HG03354 (cell line): ENCODE results near the gene FBXW7.
"Not testable (repeated sequence)": the region's sequence is repeated elsewhere in the genome, so short reads cannot be mapped to it uniquely, and the experiment has no call there.

Experiments
- ATAC-seq: cut with Tn5 transposase; IDR thresholded peaks from one replicate; pipeline ENCODE4 v1.9.1; 2021; ENCODE audit warnings: mild to moderate bottlenecking; ENCODE audit not compliant: unreplicated experiment, poor library complexity, severe bottlenecking

The FBXW7 gene

DNA sequence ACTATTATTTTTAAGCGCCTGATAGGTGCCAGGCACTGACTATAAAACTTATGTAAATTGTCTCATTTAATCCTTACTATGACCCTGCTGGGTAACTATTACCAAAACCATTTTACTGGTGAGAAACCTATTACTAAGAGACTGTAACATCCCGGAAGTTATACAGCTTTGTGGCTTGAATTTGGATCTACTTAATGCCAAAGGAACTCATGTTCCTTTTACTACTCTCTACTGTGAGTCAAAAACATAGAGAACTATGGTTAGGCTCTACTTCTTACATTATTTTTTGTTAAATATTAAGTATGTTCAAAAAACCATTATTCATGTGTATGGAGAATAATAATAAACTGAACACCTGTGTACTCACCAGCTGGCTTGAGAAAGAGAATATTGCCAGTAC, 14.8 kb upstream of the FBXW7 start:
- ATAC-seq = peak; percentile 63

DNA sequence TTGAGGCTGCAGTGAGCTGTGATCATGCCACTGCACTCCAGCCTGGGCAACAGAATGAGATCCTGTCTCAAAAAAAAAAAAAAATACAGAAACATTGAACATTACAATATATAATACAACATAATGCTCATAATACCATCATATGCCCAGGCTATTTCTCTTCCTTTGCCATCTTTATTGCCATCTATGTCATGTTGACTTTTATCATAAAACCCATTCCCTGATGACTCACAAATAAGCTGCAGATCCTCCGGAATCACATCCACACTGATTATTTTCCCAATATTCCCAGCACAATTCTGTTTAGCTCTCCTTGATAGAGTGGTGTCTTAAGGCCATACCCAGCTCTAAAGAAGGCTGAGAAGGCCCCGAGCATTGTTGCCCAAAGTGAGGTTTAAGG, 9.2 kb upstream of the FBXW7 start:
- no peak for ATAC-seq

DNA sequence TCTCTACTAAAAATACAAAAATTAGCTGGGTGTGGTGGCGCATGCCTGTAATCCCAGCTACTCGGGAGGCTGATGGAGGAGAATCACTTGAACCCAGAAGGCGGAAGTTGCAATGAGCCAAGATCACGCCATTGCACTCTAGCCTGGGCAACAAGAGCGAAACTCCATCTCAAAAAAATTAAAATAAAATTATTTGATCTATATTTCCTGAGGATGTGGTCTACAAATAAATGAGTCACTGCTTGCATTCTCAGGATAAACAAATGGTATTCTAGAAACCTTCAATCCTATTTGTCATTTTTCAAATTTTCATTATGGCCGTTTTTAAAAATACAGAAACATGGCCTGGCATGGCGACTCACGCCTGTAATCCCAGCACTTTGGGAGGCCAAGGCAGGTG, 8.6 kb upstream of the FBXW7 start:
- ATAC-seq = not testable (repeated sequence)

DNA sequence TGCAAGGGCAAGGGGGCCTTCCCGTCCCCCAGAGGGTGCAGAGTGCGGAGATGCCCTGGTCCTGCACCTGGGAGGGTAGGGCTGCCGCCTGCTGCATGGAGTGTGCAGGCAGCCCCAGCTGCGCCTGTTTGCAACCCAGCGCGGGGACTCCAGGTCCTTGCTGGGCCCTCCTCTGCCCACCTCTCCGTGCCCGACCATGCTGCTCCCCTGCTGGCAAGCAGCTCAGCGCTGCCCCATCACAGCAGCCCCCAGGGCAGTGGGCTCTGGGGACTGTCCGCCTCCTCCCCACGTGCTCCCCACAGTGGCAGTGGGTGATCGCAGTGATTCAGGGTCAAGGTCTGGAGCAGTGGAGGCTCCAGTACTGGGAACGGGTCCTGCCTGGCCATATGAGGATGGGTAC, 5.0 kb upstream of the FBXW7 start:
- ATAC-seq = no peak

DNA sequence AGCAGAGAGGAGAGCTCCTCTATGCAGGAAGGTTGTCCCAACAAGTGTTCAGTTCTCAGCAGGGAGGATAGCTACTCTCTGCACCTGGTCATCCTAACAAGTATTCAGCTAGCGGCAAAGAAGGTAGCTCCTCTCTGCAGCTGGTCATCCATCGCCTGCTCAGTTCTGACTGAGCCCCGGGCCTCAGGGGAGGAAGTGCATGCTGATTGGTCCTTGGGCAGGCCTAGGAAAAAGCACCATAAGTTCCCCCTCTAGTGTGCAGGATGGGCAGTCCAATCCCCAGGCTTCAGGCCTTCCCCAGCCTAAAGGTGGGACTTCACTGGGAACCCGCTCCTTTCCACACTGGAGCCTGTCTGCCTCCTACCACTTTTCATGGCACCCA, 4.4 kb upstream of the FBXW7 start:
- no peak for ATAC-seq

DNA sequence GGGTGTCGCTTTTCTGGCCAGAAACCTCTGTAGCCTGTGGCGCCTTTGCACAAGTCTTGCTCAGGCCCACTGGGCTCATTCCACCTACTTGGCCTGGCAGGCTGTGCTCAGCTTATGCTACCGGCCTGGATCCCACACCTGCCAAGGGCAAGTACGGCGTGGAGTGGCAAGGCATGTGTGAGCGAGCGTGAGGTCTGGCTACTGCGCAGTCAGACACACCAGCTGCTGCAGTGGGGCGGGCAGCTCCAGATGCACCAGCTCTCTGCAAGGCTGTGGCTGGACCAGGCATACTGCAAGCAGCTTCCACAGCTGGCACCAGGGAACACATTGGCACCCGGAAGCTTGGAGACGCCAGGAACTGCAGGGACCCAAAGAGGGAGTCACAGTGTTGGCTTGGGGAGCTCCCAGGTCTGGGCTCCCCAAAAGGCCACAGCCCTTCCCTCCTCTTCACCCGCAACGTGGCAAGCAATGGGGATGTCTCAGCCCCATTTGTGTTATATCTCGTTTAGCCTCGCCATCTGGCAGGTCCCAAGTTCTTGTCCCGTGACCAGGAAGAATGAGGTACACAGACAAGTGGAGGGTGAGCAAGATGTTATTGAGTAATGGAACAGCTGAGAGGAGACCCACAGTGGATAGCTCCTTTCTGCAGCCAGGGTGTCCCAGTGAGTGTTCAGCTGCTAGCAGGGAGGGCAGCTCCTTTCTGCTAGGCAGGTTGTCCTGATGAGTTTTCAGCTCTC, 3.8 kb upstream of the FBXW7 start:
- no peak for ATAC-seq

DNA sequence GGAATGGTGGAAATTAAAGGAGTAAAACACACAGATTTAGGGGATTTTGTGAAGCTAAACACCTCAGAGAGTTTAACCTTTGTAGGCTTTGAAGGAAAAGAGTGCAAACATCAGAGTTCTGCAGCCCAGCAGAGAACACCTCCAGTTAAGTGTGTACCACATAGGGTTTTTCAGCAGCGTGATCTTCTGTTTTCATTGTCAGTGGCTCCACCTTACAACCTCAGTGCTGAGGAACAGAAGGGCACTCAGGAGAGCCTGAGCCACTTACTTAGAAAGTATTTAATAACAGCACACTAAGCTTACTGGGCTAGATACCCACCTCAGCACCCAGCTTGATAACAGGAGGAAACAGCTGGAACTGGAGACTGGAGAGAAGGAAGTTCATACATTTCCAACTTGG, 2.0 kb upstream of the FBXW7 start:
- no peak for ATAC-seq

DNA sequence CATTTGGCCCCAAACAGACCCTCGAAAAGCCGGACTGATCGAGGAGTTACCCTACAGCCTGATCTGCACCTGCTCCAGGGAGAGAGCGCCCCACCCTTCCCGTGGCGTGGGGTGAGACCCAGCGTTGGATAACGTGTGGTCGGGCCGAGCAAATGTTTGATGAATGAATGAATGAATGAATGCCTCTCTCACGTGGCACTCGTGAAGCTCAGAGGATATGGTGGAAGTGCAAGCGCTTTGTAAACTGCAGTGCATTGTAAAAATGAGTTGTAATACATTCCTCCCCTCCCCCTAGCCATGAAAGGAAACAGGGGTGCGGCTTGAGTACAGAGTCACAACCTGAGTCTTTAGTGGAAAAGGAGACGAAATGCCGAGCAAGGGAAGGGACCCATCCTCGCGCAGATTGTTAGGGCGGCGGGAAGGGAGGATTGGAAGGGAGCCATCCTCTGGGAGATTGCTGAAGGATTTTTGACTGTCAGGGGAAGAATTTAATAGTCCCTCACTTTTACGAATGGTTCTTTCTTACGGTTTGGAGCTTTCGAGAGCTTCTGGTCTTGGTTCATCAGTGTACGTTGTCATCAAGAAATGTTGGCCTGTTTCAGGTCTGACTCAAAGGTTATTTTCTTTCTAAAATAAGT, 772 bp upstream of the FBXW7 start:
- peak; percentile 46 for ATAC-seq

DNA sequence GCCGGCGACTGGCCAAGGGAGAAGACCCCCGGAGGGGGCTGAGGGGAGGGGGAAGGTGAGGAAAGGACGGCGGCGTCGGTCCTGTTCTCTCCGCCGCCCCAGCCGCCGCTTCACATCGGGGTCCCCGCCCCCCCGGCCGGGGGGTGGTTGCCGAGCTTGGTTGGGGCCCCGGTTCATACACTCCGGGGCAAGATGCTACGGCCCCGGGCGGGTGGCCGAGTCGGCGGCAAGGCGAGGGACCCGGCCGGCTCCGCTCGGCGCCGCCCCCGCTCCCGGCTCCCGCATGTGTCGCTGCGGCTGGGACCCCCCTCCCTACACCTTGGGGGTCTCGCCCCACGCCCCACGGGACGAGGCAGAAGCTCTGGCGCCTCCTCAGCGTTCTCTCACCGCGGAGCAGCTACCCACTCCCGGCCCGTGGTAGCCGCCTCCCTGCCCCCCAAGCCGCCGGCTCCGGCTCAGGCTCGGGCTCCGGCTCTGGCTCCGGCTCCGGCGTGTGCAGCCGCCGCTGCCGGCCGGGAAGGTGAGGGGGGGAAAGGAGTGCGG, 461 bp downstream of the FBXW7 start:
- peak; percentile 23 for ATAC-seq

DNA sequence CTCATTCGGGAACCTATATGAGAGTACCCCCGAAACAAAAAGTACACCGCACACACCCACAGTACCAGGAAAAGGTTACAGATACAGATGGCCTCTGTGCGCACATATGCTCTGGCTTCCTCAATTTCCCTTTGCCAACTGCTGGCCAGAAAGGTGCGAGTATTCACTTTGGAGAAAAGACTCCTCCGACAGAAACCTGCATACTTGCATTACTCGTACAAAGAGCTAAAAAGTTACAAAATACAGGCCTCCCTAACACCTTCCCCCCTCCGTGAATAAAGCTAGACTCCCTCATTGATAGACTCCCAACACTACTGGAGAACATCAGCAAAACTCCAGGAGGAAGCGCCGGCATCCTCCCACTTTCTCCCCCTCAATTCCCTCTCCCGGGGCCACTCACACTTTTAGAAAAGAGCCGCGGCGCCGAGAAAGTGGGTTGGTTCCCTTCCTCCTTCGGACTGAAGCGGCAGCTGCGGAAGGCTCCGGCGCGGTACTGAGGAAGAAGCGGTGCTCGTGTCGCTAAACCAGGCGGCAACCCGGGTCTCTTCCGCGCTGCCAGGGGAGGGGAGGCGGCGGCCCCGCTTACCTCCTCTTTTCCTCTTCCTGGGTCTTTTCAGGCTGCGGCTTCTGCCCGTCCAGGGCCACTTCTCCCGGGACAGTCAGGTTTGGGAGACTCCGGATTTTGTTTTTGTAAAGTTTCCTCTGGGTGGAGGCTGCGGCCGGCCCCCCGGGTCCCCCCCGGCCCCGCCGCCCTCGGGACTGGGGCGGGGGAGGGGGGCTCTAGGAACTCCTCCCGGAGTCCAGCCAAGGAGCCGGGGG, 1.1 kb downstream of the FBXW7 start:
- no peak for ATAC-seq

DNA sequence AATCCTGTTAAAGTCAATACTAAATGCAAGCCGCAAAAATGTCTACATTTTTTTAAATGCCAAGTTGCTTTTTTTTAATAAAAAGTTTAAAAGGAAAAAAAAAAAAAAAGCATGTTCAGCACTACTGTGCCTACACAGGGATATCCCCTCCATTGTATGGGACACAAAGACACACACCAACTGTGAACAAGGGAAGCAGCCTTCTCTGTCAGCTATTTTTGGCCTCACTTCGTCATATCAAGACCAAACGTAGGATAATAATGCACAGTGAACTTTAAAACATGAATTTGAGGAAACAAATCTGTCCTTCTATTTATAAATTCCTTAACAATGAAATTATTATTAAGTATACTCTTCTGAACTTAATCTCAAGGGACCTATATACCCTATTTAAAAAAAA, 4.4 kb downstream of the FBXW7 start:
- ATAC-seq = no peak

DNA sequence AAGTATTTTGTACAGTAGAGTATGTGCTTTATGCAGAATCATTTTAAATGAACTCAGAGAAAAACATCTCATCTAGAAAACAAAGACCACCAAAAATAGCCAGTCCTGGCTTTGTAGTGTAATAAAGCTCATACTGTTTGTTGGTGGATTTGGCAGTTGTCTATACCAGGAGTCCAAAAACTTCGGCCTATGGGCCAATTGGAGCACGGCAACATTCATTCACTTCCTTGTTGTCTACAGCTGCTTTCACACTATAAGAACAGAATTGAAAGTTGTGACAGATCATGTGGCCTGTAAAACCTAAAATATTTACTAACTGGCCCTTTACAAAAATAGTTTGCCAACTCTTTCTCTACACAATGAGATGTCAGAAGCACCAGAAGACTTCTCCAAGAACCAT, 5.3 kb downstream of the FBXW7 start:
- ATAC-seq = no peak

DNA sequence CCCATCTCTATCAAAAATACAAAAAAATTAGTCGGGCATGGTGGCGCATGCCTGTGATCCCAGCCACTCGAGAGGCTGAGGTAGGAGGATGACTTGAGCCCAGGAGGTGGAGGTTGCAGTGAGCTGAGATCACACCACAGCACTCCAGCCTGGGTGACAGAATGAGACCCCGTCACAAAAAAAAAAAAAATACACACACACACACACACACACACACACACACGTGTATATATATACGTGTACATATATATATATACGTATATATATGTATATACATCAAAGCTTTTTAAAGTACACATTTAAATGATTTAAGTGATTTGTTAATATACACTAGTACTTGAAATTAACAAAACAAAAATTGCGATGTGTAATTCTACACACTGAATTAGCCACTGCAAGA, 6.0 kb downstream of the FBXW7 start:
- no peak for ATAC-seq

DNA sequence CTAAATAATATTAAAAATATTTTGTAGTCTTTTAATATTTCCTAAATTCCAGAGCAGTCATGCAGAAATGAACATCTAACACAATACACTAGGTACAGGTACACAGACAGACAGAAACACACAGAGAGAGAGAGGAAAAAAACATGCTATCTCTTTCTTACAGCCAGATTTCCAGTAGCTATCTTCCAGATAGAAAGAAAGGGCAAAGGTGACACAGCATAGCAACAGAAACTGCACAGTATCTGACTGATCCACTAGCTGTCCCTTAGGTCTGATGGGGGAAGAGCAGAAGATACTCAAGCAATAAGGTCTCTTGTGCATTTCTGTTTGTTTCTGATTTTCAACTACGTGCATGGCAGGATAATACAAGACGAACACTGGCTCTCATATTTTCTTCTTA, 7.8 kb downstream of the FBXW7 start:
- no peak for ATAC-seq

DNA sequence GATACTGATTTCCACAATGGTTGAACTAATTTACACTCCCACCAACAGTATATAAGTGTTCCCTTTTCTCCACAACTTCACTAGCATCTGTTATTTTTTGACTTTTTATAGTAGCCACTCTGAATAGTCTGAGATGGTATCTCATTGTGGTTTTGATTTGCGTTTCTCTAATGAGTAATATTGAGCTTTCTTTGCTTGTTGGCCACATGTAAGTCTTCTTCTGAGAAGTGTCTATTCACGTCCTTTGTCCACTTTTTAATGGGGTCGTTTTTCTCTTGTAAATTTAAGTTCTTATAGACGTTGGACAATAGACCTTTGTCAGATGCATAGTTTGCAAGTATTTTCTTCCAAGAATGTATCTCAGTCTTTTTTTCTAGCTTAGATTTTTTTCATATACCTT, 10.0 kb downstream of the FBXW7 start:
- peak; percentile 69 for ATAC-seq

DNA sequence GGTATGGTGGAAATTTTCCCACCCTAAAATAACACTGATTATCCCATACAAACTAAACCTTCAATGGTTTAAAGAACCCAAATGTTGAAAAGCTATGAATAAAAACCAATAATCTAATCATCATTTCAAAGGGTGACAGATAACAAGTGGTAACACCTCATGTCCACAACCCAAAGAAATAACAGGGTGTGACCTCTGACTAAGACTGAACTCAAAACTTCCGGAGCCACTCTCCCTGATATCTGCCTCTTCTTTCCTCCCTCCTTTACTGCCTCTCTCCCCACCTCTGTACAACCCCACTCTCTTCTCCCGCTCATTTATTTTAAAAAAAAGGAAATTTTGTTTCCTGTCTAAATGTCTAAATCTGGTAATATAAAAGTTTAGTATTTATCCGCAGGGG, 11.5 kb downstream of the FBXW7 start:
- no peak for ATAC-seq

DNA sequence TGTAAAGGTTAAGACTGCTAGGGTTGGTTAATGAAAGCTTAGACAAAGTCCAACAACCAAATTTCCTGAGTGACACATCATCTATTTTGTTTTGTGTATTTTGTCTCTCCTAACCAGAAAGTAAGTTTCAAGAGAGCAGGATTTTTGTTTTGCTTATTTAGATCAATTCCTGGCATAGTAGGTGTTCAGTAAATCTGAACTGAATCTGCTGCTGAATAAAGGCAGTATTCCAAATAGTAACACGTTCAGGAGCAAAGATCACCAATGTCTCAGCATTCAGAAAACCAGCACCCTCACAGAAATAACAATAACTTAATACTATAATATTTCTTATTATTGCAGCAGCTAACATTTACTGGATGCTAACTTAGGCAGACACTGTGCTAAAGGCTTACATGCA, 12.2 kb downstream of the FBXW7 start:
- no peak for ATAC-seq

DNA sequence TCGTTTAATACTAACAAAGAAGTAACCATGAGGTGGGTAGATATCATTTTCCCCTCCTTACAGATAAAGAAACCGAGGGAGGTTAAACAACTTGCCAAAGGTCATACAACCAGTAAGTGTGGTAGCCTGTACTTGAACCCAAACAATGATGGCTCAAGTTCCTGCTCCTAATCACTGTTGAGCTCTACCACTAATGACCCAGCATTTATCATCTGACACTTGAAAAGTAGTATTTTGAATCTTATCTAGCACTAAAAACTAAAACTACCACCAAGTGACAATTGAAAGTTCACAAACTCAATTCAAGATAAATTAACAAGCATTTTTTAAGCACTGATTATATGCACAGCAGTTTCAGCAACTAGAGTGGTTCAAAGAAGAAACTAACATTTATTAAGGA, 13.1 kb downstream of the FBXW7 start:
- ATAC-seq = no peak

DNA sequence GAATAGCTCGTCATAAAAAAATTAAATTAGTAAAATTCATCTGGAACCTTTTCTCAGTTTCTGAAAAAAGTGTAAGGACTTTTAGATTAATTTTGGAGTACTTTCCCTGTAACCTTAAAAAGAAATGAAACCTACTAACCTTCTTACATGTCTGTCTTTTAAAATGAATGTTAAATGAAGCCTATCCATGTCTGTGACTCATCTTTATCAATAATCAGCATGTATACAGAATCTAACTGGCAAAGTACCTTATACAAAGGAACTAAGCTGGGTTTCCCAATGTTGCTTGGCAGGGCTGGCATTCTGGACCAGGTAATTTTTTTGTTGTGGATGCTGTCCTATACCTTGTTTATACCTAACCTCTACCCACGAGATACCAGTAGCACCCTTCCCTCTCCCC, 13.6 kb downstream of the FBXW7 start:
- no peak for ATAC-seq

DNA sequence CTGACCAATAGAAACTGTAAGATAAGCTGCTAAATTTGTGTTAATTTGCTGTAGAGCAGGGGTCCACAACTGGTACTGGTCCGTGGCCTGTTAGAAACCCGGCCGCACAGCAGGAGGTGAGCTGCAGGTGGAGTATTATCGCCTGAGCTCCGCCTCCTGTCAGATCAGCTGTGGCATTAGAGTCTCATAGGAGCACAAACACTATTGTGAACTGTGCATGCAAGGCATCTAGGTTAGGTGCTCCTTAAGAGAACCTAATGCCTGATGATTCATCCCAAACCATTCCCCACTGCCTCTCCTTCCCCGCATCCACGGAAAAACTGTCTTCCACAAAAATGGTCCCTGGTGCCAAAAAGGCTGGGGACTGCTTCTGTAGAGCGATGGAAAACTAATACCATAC, 19.7 kb downstream of the FBXW7 start:
- no peak for ATAC-seq

DNA sequence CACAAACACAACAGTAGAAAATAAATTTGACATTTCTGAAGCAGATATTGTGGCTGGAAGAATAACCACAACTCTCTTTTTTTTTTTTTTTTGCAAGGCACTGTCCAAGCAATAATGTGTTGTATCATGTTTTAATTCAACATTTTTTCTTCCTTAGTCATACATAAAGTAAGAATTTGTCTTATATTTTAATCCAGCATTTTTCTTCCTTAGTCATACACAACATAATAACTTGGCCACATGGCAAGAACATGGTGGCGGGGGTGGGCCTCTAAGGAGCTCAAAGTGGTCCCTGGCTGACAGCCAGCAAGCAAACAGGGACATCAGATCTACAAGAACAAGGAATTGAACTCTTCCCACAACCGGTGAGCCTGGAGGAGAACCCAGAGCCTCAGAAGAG, 20.2 kb downstream of the FBXW7 start:
- ATAC-seq = no peak
